Measurements from ENCODE around the gene TRIO. TPM values are rescaled to one million over a fixed set of nuclear protein-coding genes. Genes with fewer than 3 reads are reported as not detected.

Gene TRIO
- total RNA-seq, 1 experiment from 2014 or later = 88.8 TPM

- Mint-ChIP-seq H3K4me3 (no peak overlapping the region), H3K27me3 (ENCODE audit: low read depth) (no peaks in the 10 kb centered on the region), H3K27ac (no peak overlapping the region), H3K4me1 (peaks cover 9% of the 10 kb centered on the region), H3K9me3 (no peaks in the 10 kb centered on the region), H3K36me3 (peaks cover 8% of the 10 kb centered on the region)
- no peak for ATAC-seq
- ChIA-PET POLR2A (no interaction called here), CTCF (no interaction called here)
- TF ChIP-seq MXD4 (CRISPR knock-in tag; IDR thresholded peaks at IDR 0.05; ENCODE audit: borderline replicate concordance) (no peak), ERG (CRISPR knock-in tag; IDR thresholded peaks at IDR 0.05) (no peak)
- DNase-seq (ENCODE audit: low spot score) = no peak
Measured at GRCh38 chr5:14298126-14298847, 155.1 kb downstream of the TRIO start.

GRCh38 chr5:14299666-14300065 lies 156.5 kb downstream of the TRIO start:
- Mint-ChIP-seq H3K9me3 (no peaks in the 10 kb centered on the region), H3K27me3 (ENCODE audit: low read depth) (no peaks in the 10 kb centered on the region), H3K4me3 (no peak overlapping the region), H3K36me3 (peaks cover 8% of the 10 kb centered on the region), H3K27ac (peak overlapping the region; percentile 13; the same call in 1 of the 2 replicates), H3K4me1 (peaks cover 9% of the 10 kb centered on the region)
- TF ChIP-seq IRF1 (CRISPR knock-in tag; IDR thresholded peaks at IDR 0.05) (no peak), ATF3 (CRISPR knock-in tag; conservative IDR thresholded peaks at IDR 0.05) (no peak), RELA (CRISPR knock-in tag; IDR thresholded peaks at IDR 0.05; ENCODE audit: borderline replicate concordance) (no peak), ZNF532 (CRISPR knock-in tag; IDR thresholded peaks at IDR 0.05; ENCODE audit: borderline replicate concordance) (no peak), E2F5 (CRISPR knock-in tag; IDR thresholded peaks at IDR 0.05) (no peak), OVOL2 (CRISPR knock-in tag; IDR thresholded peaks at IDR 0.05; ENCODE audit: borderline replicate concordance) (no peak), ELF4 (CRISPR knock-in tag; IDR thresholded peaks at IDR 0.05; ENCODE audit: low read depth) (no peak)
- DNase-seq (ENCODE audit: low spot score) (no peak), ATAC-seq (no peak)
- ChIA-PET POLR2A (no interaction called here), CTCF (interaction anchor here (0.6 kb wide), 1 partner anchor 191 kb away, joined by 3 read pairs; no protein-coding TSS in a partner anchor)

- Mint-ChIP-seq H3K9me3 (no peaks in the 10 kb centered on the region), H3K4me3 (no peak overlapping the region), H3K36me3 (peaks cover 8% of the 10 kb centered on the region), H3K27ac (no peak overlapping the region), H3K27me3 (ENCODE audit: low read depth) (no peaks in the 10 kb centered on the region), H3K4me1 (no peaks in the 10 kb centered on the region)
- ChIA-PET POLR2A (no interaction called here), CTCF (interaction anchor here (0.8 to 1.0 kb wide), 2 partner anchors 51 to 347 kb away, joined by 3 read pairs; no protein-coding TSS in a partner anchor)
- no peak for DNase-seq (ENCODE audit: low spot score)
- ATAC-seq = no peak
- no peak for TF ChIP-seq IRF2 (CRISPR knock-in tag; IDR thresholded peaks at IDR 0.05; ENCODE audit: borderline replicate concordance, low read depth)
- no peak for TF ChIP-seq CREM (CRISPR knock-in tag; IDR thresholded peaks at IDR 0.05)
- TF ChIP-seq ATF3 (CRISPR knock-in tag; conservative IDR thresholded peaks at IDR 0.05) = no peak
- no peak for TF ChIP-seq ETV6 (CRISPR knock-in tag; IDR thresholded peaks at IDR 0.05)
- TF ChIP-seq ELF4 (CRISPR knock-in tag; IDR thresholded peaks at IDR 0.05; ENCODE audit: low read depth) = no peak
- no peak for TF ChIP-seq ZNF232 (CRISPR knock-in tag; IDR thresholded peaks at IDR 0.05)
- no peak for TF ChIP-seq NR3C1 (CRISPR knock-in tag; conservative IDR thresholded peaks at IDR 0.05; ENCODE audit: low read depth)
- no peak for TF ChIP-seq SOX15 (CRISPR knock-in tag; IDR thresholded peaks at IDR 0.05)
- TF ChIP-seq CREB1 (CRISPR knock-in tag; IDR thresholded peaks at IDR 0.05) = no peak
- no peak for TF ChIP-seq ZNF416 (CRISPR knock-in tag; IDR thresholded peaks at IDR 0.05)
- TF ChIP-seq TCF7 (CRISPR knock-in tag; IDR thresholded peaks at IDR 0.05; ENCODE audit: low read depth) = no peak
- no peak for TF ChIP-seq ATF2 (CRISPR knock-in tag; IDR thresholded peaks at IDR 0.05; ENCODE audit: borderline replicate concordance, low read depth)
- TF ChIP-seq CDX4 (CRISPR knock-in tag; IDR thresholded peaks at IDR 0.05; ENCODE audit: borderline replicate concordance) = no peak
Measured at GRCh38 chr5:14301186-14301585, 158.0 kb downstream of the TRIO start.
